Measurements from ENCODE around the gene METTL14. TPM values are rescaled to one million over a fixed set of nuclear protein-coding genes. Genes with fewer than 3 reads are reported as not detected.

Gene METTL14
- total RNA-seq, 2 donors from 2014 or later: 34.7 to 38.1 TPM

GRCh38 chr4:118762155-118762554 is 77.0 kb downstream of the METTL14 start:
- Histone ChIP-seq H3K9me3 (no peaks in the 10 kb centered on the region), H3K27ac (peak overlapping the region; percentile 70 to 80), H3K4me3 (no peak overlapping the region), H3K27me3 (replicated peaks; ENCODE audit: insufficient read depth) (no peaks in the 10 kb centered on the region), H3K4me1 (replicated peaks) (peaks cover 4% of the 10 kb centered on the region), H3K36me3 (no peaks in the 10 kb centered on the region)
- TF ChIP-seq POLR2A (IDR thresholded peaks at IDR 0.05) (no peak), POLR2AphosphoS5 (IDR thresholded peaks at IDR 0.05) (no peak), CTCF (IDR thresholded peaks at IDR 0.05) (no peak)
- intact Hi-C loops (cut with DNase I): no loop called here
- WGBS: 38% methylated on average over 5 of the region's 5 CpGs
- DNase-seq (ENCODE audit: low spot score): no peak

GRCh38 chr4:118762730-118763477 is 77.7 kb downstream of the METTL14 start:
- Histone ChIP-seq H3K27ac (peak overlapping the region; percentile 70 to 80), H3K4me1 (replicated peaks) (peaks cover 4% of the 10 kb centered on the region), H3K27me3 (replicated peaks; ENCODE audit: insufficient read depth) (no peaks in the 10 kb centered on the region), H3K9me3 (no peaks in the 10 kb centered on the region), H3K36me3 (no peaks in the 10 kb centered on the region), H3K4me3 (no peak overlapping the region)
- 36% methylated on average over 3 of the region's 3 CpGs for WGBS
- TF ChIP-seq POLR2AphosphoS5 (IDR thresholded peaks at IDR 0.05): no peak
- TF ChIP-seq POLR2A (IDR thresholded peaks at IDR 0.05): no peak
- TF ChIP-seq CTCF (IDR thresholded peaks at IDR 0.05): no peak
- no peak for DNase-seq (ENCODE audit: low spot score)
- intact Hi-C loops (cut with DNase I): no loop called here

Small RNA genes within 50 kb of the gene (small RNA-seq; reads per million reads assigned to genes)
- 0 reads per million in 2 donors for gene SEPT14P4

Other genes with a start within 250 kb of the METTL14 start
- gene SEC24D, start 150.7 kb downstream of the METTL14 start, total RNA-seq: 10 to 100 TPM; 31.5 to 34.9 TPM
- 100 to 1,000 TPM; 131 to 181 TPM for gene SYNPO2, start 203.5 kb downstream of the METTL14 start, total RNA-seq

All from prostate gland (tissue), 2 donors.